Fibroblast of lung (primary cell): Measurements from ENCODE around the gene C6orf132. TPM values are rescaled to one million over a fixed set of nuclear protein-coding genes. Genes with fewer than 3 reads are reported as not detected.
A peak's percentile ranks its signal among the peaks of the same experiment; 100 is the strongest.

Experiments
- DNase-seq, 2 donors: peaks; one replicate each; pipeline versions ENCODE4 v3.0.0 to v3.0.0-alpha.2; 2010; ENCODE audit warnings: low read depth in 2 of 2
- H2AFZ ChIP-seq: 2 replicates; pipeline ENCODE4 v1.5.1; 2012; ENCODE audit warnings: low read length, control low read depth, inconsistent platforms
- H3K27ac ChIP-seq: 2 replicates; pipeline ENCODE4 v1.5.1; 2011; ENCODE audit warnings: low read length, control low read depth; ENCODE audit not compliant: insufficient read depth
- H3K27me3 ChIP-seq: 2 replicates; pipeline ENCODE4 v1.5.1; 2011; ENCODE audit warnings: mild to moderate bottlenecking, low read length; ENCODE audit not compliant: control insufficient read depth, insufficient read depth
- H3K36me3 ChIP-seq: 2 replicates; pipeline ENCODE4 v1.5.1; 2011; ENCODE audit warnings: low read length; ENCODE audit not compliant: control insufficient read depth, insufficient read depth
- H3K4me1 ChIP-seq: 2 replicates; pipeline ENCODE4 v1.5.1; 2011; ENCODE audit warnings: low read length; ENCODE audit not compliant: control insufficient read depth, insufficient read depth; ENCODE audit errors: extremely low read depth
- H3K4me2 ChIP-seq: 2 replicates; pipeline ENCODE4 v1.5.1; 2011; ENCODE audit warnings: low read length, control low read depth; ENCODE audit not compliant: insufficient read depth; ENCODE audit errors: extremely low read depth
- H3K4me3 ChIP-seq, 4 experiments: fragments of 200-600 bp in 1 of 4; sonication (generic) in 1 of 4; replicated peaks in 1 of 4; 2 replicates each; pipeline ENCODE4 v1.5.1; 2011 to 2016; ENCODE audit warnings: low read length in 4 of 4, low read depth in 3 of 4, mild to moderate bottlenecking in 3 of 4, control low read depth in 2 of 4, inconsistent platforms in 1 of 4, mixed read lengths in 1 of 4; ENCODE audit not compliant: insufficient read depth in 1 of 4; ENCODE audit errors: control extremely low read depth in 1 of 4
- H3K79me2 ChIP-seq: 2 replicates; pipeline ENCODE4 v1.5.1; 2012; ENCODE audit warnings: mild to moderate bottlenecking, low read length, inconsistent platforms; ENCODE audit not compliant: control insufficient read depth, insufficient read depth
- H3K9ac ChIP-seq: 2 replicates; pipeline ENCODE4 v1.5.1; 2011; ENCODE audit warnings: mild to moderate bottlenecking, low read length, control low read depth; ENCODE audit not compliant: insufficient read depth
- H3K9me3 ChIP-seq: 2 replicates; pipeline ENCODE4 v1.5.1; 2012; ENCODE audit warnings: low read depth, low read length; ENCODE audit not compliant: control insufficient read depth, insufficient read depth
- H4K20me1 ChIP-seq: 2 replicates; pipeline ENCODE4 v1.5.1; 2011; ENCODE audit warnings: low read length; ENCODE audit not compliant: control insufficient read depth, insufficient read depth; ENCODE audit errors: extremely low read depth
- CTCF ChIP-seq, 2 donors: IDR thresholded peaks in 1 of 2; conservative IDR thresholded peaks in 1 of 2; 1 replicate in 1 of 2; 2 replicates in 1 of 2; pipeline ENCODE4 v1.5.1; 2011 to 2012; ENCODE audit warnings: low read length in 2 of 2, control low read depth in 1 of 2, inconsistent platforms in 1 of 2, low read depth in 1 of 2, mild to moderate bottlenecking in 1 of 2
- EZH2 ChIP-seq: IDR thresholded peaks from 2 replicates; pipeline ENCODE4 v1.5.1; 2012; ENCODE audit warnings: low read length, control low read depth, mild to moderate bottlenecking; ENCODE audit errors: missing control alignments
- polyA plus RNA-seq, 2 donors: library from polyadenylated mRNA; depleted of rRNA in 1 of 2; stranded (reverse) in 1 of 2; unstranded in 1 of 2; fragments of >200 nt; gene quantifications; 2 replicates each; pipeline ENCODE4 v1.2.1, GENCODE V29; 2011 to 2012; ENCODE audit warnings: missing spikeins in 1 of 2
- total RNA-seq: library from RNA; depleted of rRNA; stranded (reverse); fragments of >200 nt; gene quantifications from 2 replicates; pipeline ENCODE4 v1.2.1, GENCODE V29; 2014

C6orf132 gene
- total and polyA plus RNA-seq, 2 donors (not counting 1 experiment from before 2014, with no cell fraction given) = 0.87 to 1.2 TPM

GRCh38 chr6:42106112-42107023 lies 36.1 kb downstream of the C6orf132 start:
- Histone ChIP-seq H3K4me2 (no peak overlapping the region), H3K79me2 (no peaks in the 10 kb centered on the region), H3K36me3 (no peaks in the 10 kb centered on the region), H3K27ac (no peak overlapping the region), H3K9ac (no peak overlapping the region), H3K9me3 (no peaks in the 10 kb centered on the region), H3K27me3 (no peaks in the 10 kb centered on the region), H2AFZ (no peak overlapping the region), H3K4me3 (no peak overlapping the region), H3K4me1 (peaks cover 3% of the 10 kb centered on the region), H4K20me1 (no peaks in the 10 kb centered on the region)
- DNase-seq = no peak
- TF ChIP-seq CTCF (conservative IDR thresholded peaks at IDR 0.05 in 1 of 2, IDR thresholded peaks at IDR 0.05 in 1 of 2; ENCODE audit: low read depth in 1 of 2, low read length in 2 of 2) = no peak
- no peak for TF ChIP-seq EZH2

DNA sequence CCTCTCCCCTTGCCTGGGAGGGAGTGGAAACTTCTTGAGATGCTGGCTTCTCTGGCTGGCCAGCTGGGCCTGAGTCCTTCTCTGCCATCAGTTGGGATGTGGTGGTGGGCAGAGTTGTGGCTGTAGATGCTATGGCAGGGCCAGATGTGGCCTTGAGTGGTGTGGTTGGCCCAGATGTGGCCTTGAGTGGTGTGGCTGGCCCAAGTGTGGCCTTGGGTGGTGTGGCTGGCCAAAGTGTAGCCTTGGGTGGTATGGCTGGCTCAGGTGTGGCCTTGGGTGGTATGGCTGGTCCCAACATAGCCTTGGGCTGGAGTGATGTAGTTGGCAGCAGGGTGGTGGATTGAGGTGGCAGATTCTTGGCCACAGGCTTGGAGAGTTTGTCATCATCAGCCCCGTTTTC lies 36.7 kb downstream of the C6orf132 start:
- DNase-seq = no peak
- Histone ChIP-seq H3K79me2 (no peaks in the 10 kb centered on the region), H3K36me3 (no peaks in the 10 kb centered on the region), H3K4me3 (no peak overlapping the region), H3K9ac (no peak overlapping the region), H3K27ac (no peak overlapping the region), H3K9me3 (no peaks in the 10 kb centered on the region), H3K27me3 (no peaks in the 10 kb centered on the region), H3K4me2 (no peak overlapping the region), H4K20me1 (no peaks in the 10 kb centered on the region), H2AFZ (no peak overlapping the region), H3K4me1 (peaks cover 6% of the 10 kb centered on the region)
- TF ChIP-seq EZH2 = no peak
- TF ChIP-seq CTCF (conservative IDR thresholded peaks at IDR 0.05 in 1 of 2, IDR thresholded peaks at IDR 0.05 in 1 of 2; ENCODE audit: low read depth in 1 of 2, low read length in 2 of 2) = no peak

DNA sequence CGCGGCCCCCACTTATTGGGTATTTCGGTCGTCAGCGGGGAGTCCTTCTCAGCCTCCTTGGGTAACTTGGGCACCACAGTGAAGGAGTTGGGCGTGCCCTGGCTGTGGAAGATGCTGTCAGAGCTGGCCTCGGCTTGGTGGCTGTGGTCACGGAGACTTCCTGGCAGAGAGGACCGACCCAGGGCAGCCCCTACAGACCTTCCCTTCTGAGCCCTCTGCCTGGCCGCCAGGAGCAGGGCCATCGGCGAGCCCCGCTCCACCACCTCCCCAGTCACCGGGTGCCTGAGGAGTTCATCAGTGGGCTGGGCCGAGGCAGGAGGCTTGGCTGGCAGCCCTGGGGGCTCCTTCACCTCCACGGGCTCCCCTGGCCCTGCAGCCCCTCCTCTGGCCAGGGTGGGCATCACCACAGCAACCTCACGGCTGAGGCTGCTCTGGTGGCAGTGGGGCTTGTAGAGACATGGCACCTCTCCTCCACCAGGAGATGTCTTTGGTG lies 37.2 kb downstream of the C6orf132 start:
- Histone ChIP-seq H3K4me1 (peaks cover 8% of the 10 kb centered on the region), H3K4me2 (no peak overlapping the region), H4K20me1 (no peaks in the 10 kb centered on the region), H2AFZ (no peak overlapping the region), H3K9me3 (no peaks in the 10 kb centered on the region), H3K27me3 (no peaks in the 10 kb centered on the region), H3K9ac (no peak overlapping the region), H3K4me3 (peak overlapping the region in 1 of 4 experiments; percentile 50), H3K36me3 (no peaks in the 10 kb centered on the region), H3K79me2 (no peaks in the 10 kb centered on the region), H3K27ac (no peak overlapping the region)
- TF ChIP-seq EZH2 (no peak), CTCF (conservative IDR thresholded peaks at IDR 0.05 in 1 of 2, IDR thresholded peaks at IDR 0.05 in 1 of 2; ENCODE audit: low read depth in 1 of 2, low read length in 2 of 2) (no peak)
- DNase-seq = no peak
